WTC11 (cell line): Measurements from ENCODE around the gene OR10W1. TPM values are rescaled to one million over a fixed set of nuclear protein-coding genes. Genes with fewer than 3 reads are reported as not detected.

Experiments
- ATAC-seq: fragments of 200-7000 bp; cut with Tn5 transposase; 2 replicates; pipeline ENCODE4 v1.10.0; 2021; ENCODE audit warnings: mild to moderate bottlenecking, moderate library complexity
- CTCF ChIA-PET: fragments of 300-600 bp; sonication (Branson Sonifier 250); formaldehyde crosslinking; loops from one replicate; lab custom pipeline; 2021; ENCODE audit warnings: antibody characterized with exemption; lab: Charles Lee
- POLR2A ChIA-PET: fragments of 350-600 bp; sonication (Branson Sonifier 250); formaldehyde crosslinking; loops from one replicate; lab custom pipeline; 2021; ENCODE audit warnings: antibody characterized with exemption; lab: Charles Lee
- DNase-seq: peaks from one replicate; pipeline ENCODE4 v3.0.0; 2021; ENCODE audit warnings: low spot score
- H3K27ac Mint-ChIP-seq: 2 replicates; pipeline ENCODE4 v1.8.0; 2021; ENCODE audit warnings: mixed read lengths
- H3K27me3 Mint-ChIP-seq: 2 replicates; pipeline ENCODE4 v1.8.0; 2021; ENCODE audit warnings: low read depth, mild to moderate bottlenecking, moderate library complexity, mixed read lengths
- H3K36me3 Mint-ChIP-seq: 2 replicates; pipeline ENCODE4 v1.8.0; 2021; ENCODE audit warnings: mixed read lengths
- H3K4me1 Mint-ChIP-seq: 2 replicates; pipeline ENCODE4 v1.8.0; 2022; ENCODE audit warnings: mixed read lengths
- H3K4me3 Mint-ChIP-seq: 2 replicates; pipeline ENCODE4 v1.8.0; 2021; ENCODE audit warnings: mild to moderate bottlenecking, moderate library complexity, mixed read lengths
- H3K9me3 Mint-ChIP-seq: 2 replicates; pipeline ENCODE4 v1.8.0; 2021; ENCODE audit warnings: mixed read lengths
- ATF1 ChIP-seq: sonication (generic); formaldehyde crosslinking; IDR thresholded peaks from 2 replicates; pipeline ENCODE4 v1.8.1; 2023; ENCODE audit warnings: mild to moderate bottlenecking, moderate library complexity, missing genetic modification reagents
- ATF3 ChIP-seq: sonication (generic); formaldehyde crosslinking; conservative IDR thresholded peaks from 2 replicates; pipeline ENCODE4 v1.8.1; 2022; ENCODE audit warnings: mild to moderate bottlenecking, missing genetic modification reagents
- CTCF ChIP-seq: fragments of 200-600 bp; IDR thresholded peaks from 2 replicates; pipeline ENCODE4 v1.8.0; 2022; ENCODE audit warnings: antibody characterized with exemption
- FOXK1 ChIP-seq: sonication (generic); formaldehyde crosslinking; IDR thresholded peaks from 2 replicates; pipeline ENCODE4 v1.8.0; 2022; ENCODE audit warnings: mild to moderate bottlenecking, moderate library complexity, missing genetic modification reagents
- FOXP1 ChIP-seq: sonication (generic); formaldehyde crosslinking; IDR thresholded peaks from 2 replicates; pipeline ENCODE4 v1.8.0; 2022; ENCODE audit warnings: missing genetic modification reagents, mild to moderate bottlenecking, moderate library complexity, borderline replicate concordance
- FOXP4 ChIP-seq: sonication (generic); formaldehyde crosslinking; IDR thresholded peaks from 2 replicates; pipeline ENCODE4 v1.8.0; 2022; ENCODE audit warnings: mild to moderate bottlenecking, missing genetic modification reagents
- JUN ChIP-seq: sonication (generic); formaldehyde crosslinking; IDR thresholded peaks from 2 replicates; pipeline ENCODE4 v1.8.0; 2023; ENCODE audit warnings: mild to moderate bottlenecking, missing genetic modification reagents
- MLX ChIP-seq: sonication (generic); formaldehyde crosslinking; IDR thresholded peaks from 2 replicates; pipeline ENCODE4 v1.8.1; 2023; ENCODE audit warnings: mild to moderate bottlenecking, missing genetic modification reagents, moderate library complexity
- MXD4 ChIP-seq: fragments of 250-450 bp; sonication (Bioruptor Pico); IDR thresholded peaks from 2 replicates; pipeline ENCODE4 v1.8.0; 2021; ENCODE audit warnings: mild to moderate bottlenecking, moderate library complexity, borderline replicate concordance
- NFYB ChIP-seq: sonication (generic); formaldehyde crosslinking; conservative IDR thresholded peaks from 2 replicates; pipeline ENCODE4 v1.8.0; 2022; ENCODE audit warnings: low read depth, missing genetic modification reagents
- NR1H2 ChIP-seq: sonication (generic); formaldehyde crosslinking; IDR thresholded peaks from 2 replicates; pipeline ENCODE4 v1.9.0; 2021; ENCODE audit warnings: mild to moderate bottlenecking, moderate library complexity, missing genetic modification reagents
- PREB ChIP-seq: sonication (generic); formaldehyde crosslinking; IDR thresholded peaks from 2 replicates; pipeline ENCODE4 v1.8.1; 2022; ENCODE audit warnings: mild to moderate bottlenecking, missing genetic modification reagents, moderate library complexity, borderline replicate concordance
- RELA ChIP-seq: sonication (generic); formaldehyde crosslinking; IDR thresholded peaks from 2 replicates; pipeline ENCODE4 v1.8.1; 2022; ENCODE audit warnings: missing genetic modification reagents, mild to moderate bottlenecking, borderline replicate concordance
- SMAD4 ChIP-seq: sonication (generic); formaldehyde crosslinking; IDR thresholded peaks from 2 replicates; pipeline ENCODE4 v1.8.0; 2022; ENCODE audit warnings: mild to moderate bottlenecking, missing genetic modification reagents
- TEAD1 ChIP-seq: sonication (generic); formaldehyde crosslinking; IDR thresholded peaks from 2 replicates; pipeline ENCODE4 v1.8.0; 2022; ENCODE audit warnings: mild to moderate bottlenecking, missing genetic modification reagents
- TP53 ChIP-seq: sonication (generic); formaldehyde crosslinking; IDR thresholded peaks from 2 replicates; pipeline ENCODE4 v1.8.1; 2023; ENCODE audit warnings: mild to moderate bottlenecking, missing genetic modification reagents
- ZNF317 ChIP-seq: sonication (generic); formaldehyde crosslinking; IDR thresholded peaks from 2 replicates; pipeline ENCODE4 v1.8.1; 2023; ENCODE audit warnings: low read depth, mild to moderate bottlenecking, moderate library complexity, missing genetic modification reagents, borderline replicate concordance
- ZNF423 ChIP-seq: fragments of 250-450 bp; sonication (Bioruptor Pico); IDR thresholded peaks from 2 replicates; pipeline ENCODE4 v2.1.2; 2022; ENCODE audit warnings: mild to moderate bottlenecking, moderate library complexity
- ZNF512 ChIP-seq: sonication (generic); formaldehyde crosslinking; IDR thresholded peaks from 2 replicates; pipeline ENCODE4 v1.8.1; 2022; ENCODE audit warnings: missing genetic modification reagents, borderline replicate concordance
- ZSCAN18 ChIP-seq: fragments of 250-450 bp; sonication (Bioruptor Pico); IDR thresholded peaks from 2 replicates; pipeline ENCODE4 v2.1.2; 2022; ENCODE audit warnings: mild to moderate bottlenecking, moderate library complexity
- total RNA-seq: library from RNA; stranded (reverse); gene quantifications from 3 replicates; pipeline ENCODE4 v1.2.3, GENCODE V29; 2021

OR10W1 gene
- total RNA-seq, 1 experiment from 2014 or later = not detected

GRCh38 chr11:58285483-58286040, 17.5 kb upstream of the OR10W1 start (continued):
- TF ChIP-seq MXD4 (CRISPR knock-in tag) = no peak
- TF ChIP-seq, all 79 proteins: peak for 0

- ChIA-PET POLR2A (no interaction called here), CTCF (no interaction called here)
- H3K4me3 Mint-ChIP-seq = no peak overlapping the region
Observed at GRCh38 chr11:58276151-58276550, 8.1 kb upstream of the OR10W1 start.

More at GRCh38 chr11:58276151-58276550, 8.1 kb upstream of the OR10W1 start:
- DNase-seq = no peak
- no peaks in the 10 kb centered on the region for H3K4me1 Mint-ChIP-seq
- ATAC-seq = no peak
- no peaks in the 10 kb centered on the region for H3K27me3 Mint-ChIP-seq
- H3K9me3 Mint-ChIP-seq = peaks cover 12% of the 10 kb centered on the region
- no peak overlapping the region for H3K27ac Mint-ChIP-seq
- H3K36me3 Mint-ChIP-seq = no peaks in the 10 kb centered on the region
- TF ChIP-seq PREB (CRISPR knock-in tag) (no peak), TEAD1 (no peak), FOXP1 (no peak), ZNF317 (CRISPR knock-in tag) (no peak), FOXP4 (CRISPR knock-in tag) (no peak), CTCF (no peak), NFYB (CRISPR knock-in tag) (no peak), ATF3 (CRISPR knock-in tag) (no peak), ATF1 (CRISPR knock-in tag) (no peak), JUN (no peak), TP53 (no peak), ZSCAN18 (CRISPR knock-in tag) (no peak), FOXK1 (CRISPR knock-in tag) (no peak), ZNF512 (no peak), MLX (CRISPR knock-in tag) (no peak), ZNF423 (no peak), RELA (no peak), NR1H2 (CRISPR knock-in tag) (no peak), SMAD4 (CRISPR knock-in tag) (no peak)
